Mesodermal cell (in vitro differentiated cells): Measurements from ENCODE around the gene SLX4IP.

Source experiments
- H3K27ac ChIP-seq: 2 replicates; pipeline ENCODE4 v1.7.0; 2013; ENCODE audit warnings: mild to moderate bottlenecking, low read depth, low read length, moderate library complexity; ENCODE audit not compliant: severe bottlenecking
- H3K36me3 ChIP-seq: 2 replicates; pipeline ENCODE4 v1.7.1; 2013; ENCODE audit warnings: mild to moderate bottlenecking, low read length, moderate library complexity; ENCODE audit not compliant: control insufficient read depth, insufficient read depth
- H3K4me1 ChIP-seq: one replicate; pipeline ENCODE4 v1.7.1; 2013; ENCODE audit warnings: mild to moderate bottlenecking, low read length; ENCODE audit not compliant: insufficient read depth, control insufficient read depth, poor library complexity, severe bottlenecking
- H3K4me3 ChIP-seq: 2 replicates; pipeline ENCODE4 v1.7.0; 2013; ENCODE audit warnings: low read length, control low read depth, mild to moderate bottlenecking; ENCODE audit not compliant: insufficient read depth, poor library complexity, severe bottlenecking; ENCODE audit errors: extremely low read depth
- H3K9me3 ChIP-seq: 2 replicates; pipeline ENCODE4 v1.7.1; 2013; ENCODE audit warnings: mild to moderate bottlenecking, low read length, moderate library complexity; ENCODE audit not compliant: control insufficient read depth
- WGBS, 2 experiments: methylation state at CpG; one replicate each; pipeline ENCODE4 v1.1.5; 2013; ENCODE audit warnings: missing lambda C conversion rate in 2 of 2; ENCODE audit not compliant: insufficient coverage in 2 of 2; 5-methylcytosine and 5-hydroxymethylcytosine counted together

SLX4IP gene

GRCh38 chr20:10643560-10643873 lies 208.4 kb downstream of the SLX4IP start:
- 93% methylated on average over 6 to 7 of the region's 7 CpGs for WGBS, 2 experiments
- H3K27ac ChIP-seq = no peak overlapping the region
- H3K4me3 ChIP-seq = no peak overlapping the region
- H3K4me1 ChIP-seq = peaks cover 16% of the 10 kb centered on the region
- peaks cover 98% of the 10 kb centered on the region for H3K36me3 ChIP-seq
- no peaks in the 10 kb centered on the region for H3K9me3 ChIP-seq

- peaks cover 25% of the 10 kb centered on the region for H3K4me1 ChIP-seq
- H3K36me3 ChIP-seq = peaks cover 100% of the 10 kb centered on the region
- H3K27ac ChIP-seq = no peak overlapping the region
- no peak overlapping the region for H3K4me3 ChIP-seq
- no peaks in the 10 kb centered on the region for H3K9me3 ChIP-seq
- WGBS, 2 experiments = 92 to 94% methylated on average over 10 to 11 of the region's 14 CpGs
Observed at GRCh38 chr20:10644458-10645204, 209.5 kb downstream of the SLX4IP start.

DNA sequence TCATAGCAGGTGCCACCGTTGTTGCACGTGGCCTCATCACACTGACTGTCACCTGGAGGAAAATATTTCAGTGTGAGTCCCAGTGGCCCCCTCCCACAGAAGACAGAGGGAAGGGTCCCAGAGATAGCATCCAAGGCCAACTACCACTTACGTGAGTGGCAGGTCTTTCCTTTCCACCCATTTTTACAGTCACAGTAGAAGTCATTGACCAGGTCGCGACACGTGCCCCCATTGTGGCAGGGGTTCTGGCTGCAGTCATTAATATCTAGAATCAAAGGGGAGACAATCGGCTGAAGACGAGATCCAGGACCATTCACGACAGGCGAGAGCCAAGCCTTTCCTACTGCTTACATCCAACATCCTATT lies 210.1 kb downstream of the SLX4IP start:
- H3K4me3 ChIP-seq = no peak overlapping the region
- peaks cover 31% of the 10 kb centered on the region for H3K4me1 ChIP-seq
- H3K27ac ChIP-seq = no peak overlapping the region
- WGBS, 2 experiments = 95 to 100% methylated on average over 5 to 10 of the region's 10 CpGs
- H3K36me3 ChIP-seq = peaks cover 100% of the 10 kb centered on the region
- H3K9me3 ChIP-seq = no peaks in the 10 kb centered on the region

DNA sequence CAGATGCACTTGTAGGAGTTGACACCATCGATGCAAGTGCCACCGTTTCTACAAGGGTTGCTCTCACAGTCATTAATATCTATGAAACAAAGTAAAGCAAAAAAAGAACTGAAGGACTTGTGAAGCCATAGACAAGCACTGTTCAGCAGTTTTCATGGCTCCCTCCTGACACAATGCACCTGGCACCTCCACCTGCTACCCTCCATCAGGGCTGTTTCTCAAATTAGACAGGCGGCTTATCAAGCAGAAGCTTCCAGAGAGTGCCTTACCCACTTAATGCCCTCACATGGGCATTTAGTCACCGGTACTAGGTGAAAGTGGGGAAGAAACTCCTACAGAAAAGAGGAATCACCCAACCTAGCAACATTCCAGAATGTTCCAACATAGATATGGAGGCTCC lies 210.9 kb downstream of the SLX4IP start:
- Histone ChIP-seq H3K4me1 (peaks cover 39% of the 10 kb centered on the region), H3K4me3 (no peak overlapping the region), H3K27ac (no peak overlapping the region), H3K36me3 (peaks cover 100% of the 10 kb centered on the region), H3K9me3 (no peaks in the 10 kb centered on the region)
- WGBS, 2 experiments = 90 to 100% methylated on average over 2 of the region's 4 CpGs

- peaks cover 100% of the 10 kb centered on the region for H3K36me3 ChIP-seq
- H3K4me3 ChIP-seq = no peak overlapping the region
- H3K27ac ChIP-seq = no peak overlapping the region
- peaks cover 41% of the 10 kb centered on the region for H3K4me1 ChIP-seq
- H3K9me3 ChIP-seq = no peaks in the 10 kb centered on the region
- WGBS, 2 experiments = 91 to 99% methylated on average over 9 of the region's 9 CpGs
Observed at GRCh38 chr20:10646886-10647420, 211.8 kb downstream of the SLX4IP start.

DNA sequence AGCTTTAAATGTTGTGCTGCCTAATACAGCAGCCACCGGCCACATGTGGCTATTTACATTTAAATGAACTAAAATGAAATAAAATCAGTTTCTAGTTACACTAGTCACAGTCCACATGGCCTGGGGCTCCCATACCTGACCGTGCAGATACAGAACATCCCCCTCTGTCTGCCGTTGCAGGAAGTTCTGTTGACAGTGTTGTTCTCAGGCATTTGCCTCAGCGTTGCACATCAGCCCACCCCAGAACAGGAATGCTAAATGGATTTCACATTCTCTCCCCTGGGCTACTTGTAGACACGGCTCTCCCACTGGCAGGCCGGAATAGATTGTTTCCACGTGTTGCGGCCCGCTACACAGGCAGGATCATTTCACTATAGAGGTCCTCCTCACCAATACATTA lies 212.4 kb downstream of the SLX4IP start:
- no peak overlapping the region for H3K27ac ChIP-seq
- H3K4me1 ChIP-seq = peaks cover 47% of the 10 kb centered on the region
- no peak overlapping the region for H3K4me3 ChIP-seq
- H3K9me3 ChIP-seq = no peaks in the 10 kb centered on the region
- WGBS, 2 experiments = 70 to 79% methylated on average over 5 to 6 of the region's 9 CpGs
- H3K36me3 ChIP-seq = peaks cover 100% of the 10 kb centered on the region

DNA sequence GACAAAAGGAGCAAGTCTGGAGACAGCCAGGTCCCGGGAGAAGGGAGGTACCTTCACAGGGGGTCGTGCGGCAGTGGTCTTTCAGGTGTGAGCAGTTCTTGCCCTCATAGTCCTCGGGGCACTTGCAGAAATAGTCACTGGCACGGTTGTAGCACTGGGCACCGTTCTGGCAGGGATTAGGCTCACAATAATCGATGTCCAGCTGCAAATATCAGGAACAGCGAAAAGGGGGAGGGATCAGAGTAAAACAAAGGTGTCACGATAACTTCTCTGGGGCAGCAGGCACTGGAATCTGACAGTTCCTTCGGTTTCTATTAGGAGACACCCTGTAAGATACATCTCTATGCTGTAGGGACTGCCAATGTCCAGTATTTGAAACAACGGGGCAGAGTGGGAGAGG lies 212.8 kb downstream of the SLX4IP start:
- Histone ChIP-seq H3K27ac (no peak overlapping the region), H3K36me3 (peaks cover 100% of the 10 kb centered on the region), H3K9me3 (no peaks in the 10 kb centered on the region), H3K4me1 (peaks cover 51% of the 10 kb centered on the region), H3K4me3 (no peak overlapping the region)
- WGBS, 2 experiments = 94 to 96% methylated on average over 10 of the region's 11 CpGs

DNA sequence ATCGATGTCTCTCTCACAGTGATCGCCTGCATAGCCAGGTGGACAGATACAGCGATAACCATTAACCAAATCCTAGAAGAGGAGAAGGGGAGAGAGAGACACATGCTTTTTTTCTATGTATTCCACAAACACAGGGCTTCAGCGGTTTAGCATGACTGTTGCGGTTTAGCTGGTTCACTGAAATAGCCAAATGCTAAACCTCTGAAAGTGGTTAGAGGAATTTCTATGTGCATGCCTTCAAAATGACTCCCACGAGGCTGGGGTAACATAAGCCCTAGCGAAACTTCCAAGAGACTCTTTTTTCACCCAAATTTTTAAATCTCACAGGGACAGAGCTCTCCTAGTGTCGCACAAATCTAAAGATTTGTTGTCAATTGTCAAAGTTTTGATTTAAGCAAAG lies 213.5 kb downstream of the SLX4IP start:
- H3K9me3 ChIP-seq = no peaks in the 10 kb centered on the region
- peaks cover 58% of the 10 kb centered on the region for H3K4me1 ChIP-seq
- H3K27ac ChIP-seq = no peak overlapping the region
- WGBS, 2 experiments = 61 to 78% methylated on average over 2 to 4 of the region's 8 CpGs
- H3K36me3 ChIP-seq = peaks cover 99% of the 10 kb centered on the region
- H3K4me3 ChIP-seq = no peak overlapping the region

DNA sequence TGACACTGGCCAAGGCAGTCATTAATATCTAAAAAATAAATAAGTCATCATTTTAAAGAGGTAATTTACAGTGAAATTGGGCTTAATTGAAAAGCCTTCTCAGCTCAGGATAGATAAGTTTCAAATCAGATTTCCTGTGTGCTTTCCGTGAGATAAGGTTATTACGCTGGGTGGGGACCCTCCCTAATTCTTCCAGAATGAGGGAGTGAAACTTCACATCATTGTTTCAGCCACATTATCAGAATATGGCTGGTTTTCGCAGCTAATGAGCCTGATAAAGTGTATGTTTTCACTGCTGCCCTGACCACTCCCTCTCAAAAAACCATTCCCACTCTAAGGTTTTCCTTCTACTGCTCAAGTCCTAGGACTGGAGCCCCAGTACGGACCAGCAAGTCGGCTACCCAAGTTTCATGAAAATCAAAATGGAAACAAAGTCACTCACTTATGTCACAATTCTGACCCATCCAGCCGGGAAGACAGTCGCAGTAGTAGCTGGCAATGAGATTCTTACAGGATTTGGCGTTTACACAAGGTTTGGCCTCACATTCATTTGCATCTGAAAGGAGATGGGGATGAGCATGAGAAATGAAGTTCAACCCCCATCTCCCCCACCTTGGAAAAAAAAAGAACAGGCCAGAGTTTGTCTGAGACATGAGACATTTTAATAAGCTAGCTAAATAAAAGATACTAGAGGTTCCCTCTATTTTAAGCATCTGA lies 214.1 kb downstream of the SLX4IP start:
- 75 to 84% methylated on average over 4 to 5 of the region's 8 CpGs for WGBS, 2 experiments
- H3K27ac ChIP-seq = peak overlapping the region; percentile 0
- H3K4me1 ChIP-seq = peaks cover 63% of the 10 kb centered on the region
- H3K36me3 ChIP-seq = peaks cover 98% of the 10 kb centered on the region
- no peaks in the 10 kb centered on the region for H3K9me3 ChIP-seq
- no peak overlapping the region for H3K4me3 ChIP-seq

GRCh38 chr20:10649797-10650160 lies 214.7 kb downstream of the SLX4IP start:
- 28 to 46% methylated on average over 3 of the region's 3 CpGs for WGBS, 2 experiments
- Histone ChIP-seq H3K27ac (no peak overlapping the region), H3K4me1 (peaks cover 67% of the 10 kb centered on the region), H3K4me3 (no peak overlapping the region), H3K9me3 (no peaks in the 10 kb centered on the region), H3K36me3 (peaks cover 97% of the 10 kb centered on the region)
